Fibroblast of villous mesenchyme (primary cell): ENCODE measurements around the gene KRTAP10-1. TPM values are rescaled to one million over a fixed set of nuclear protein-coding genes. Genes with fewer than 3 reads are reported as not detected.

Experiments
- DNase-seq: peaks from one replicate; pipeline ENCODE4 v3.0.0-alpha.2; 2010; ENCODE audit warnings: low read depth
- H3K4me3 ChIP-seq: 2 replicates; pipeline ENCODE4 v1.5.1; 2011; ENCODE audit warnings: low read depth, mild to moderate bottlenecking, low read length
- CTCF ChIP-seq: IDR thresholded peaks from 2 replicates; pipeline ENCODE4 v1.5.1; 2012; ENCODE audit warnings: low read depth, mild to moderate bottlenecking, low read length; ENCODE audit not compliant: insufficient read depth
- total RNA-seq: library from RNA; depleted of rRNA; stranded (reverse); fragments of >200 nt; gene quantifications from 2 replicates; pipeline ENCODE4 v1.2.3, GENCODE V29; 2012

KRTAP10-1 gene
- total RNA-seq, 1 donor, result not detected

- no peak for DNase-seq
- no peak for TF ChIP-seq CTCF
- H3K4me3 ChIP-seq, result no peak overlapping the region
These were observed 22.7 kb downstream of the KRTAP10-1 start for GRCh38 chr21:44517175-44517899.

- H3K4me3 ChIP-seq, result no peak overlapping the region
- TF ChIP-seq CTCF, result no peak
- no peak for DNase-seq
These were observed 23.2 kb downstream of the KRTAP10-1 start for GRCh38 chr21:44516828-44517174.

- H3K4me3 ChIP-seq, result no peak overlapping the region
- no peak for DNase-seq
- TF ChIP-seq CTCF, result no peak
These were observed 23.7 kb downstream of the KRTAP10-1 start for GRCh38 chr21:44516342-44516741.

GRCh38 chr21:44515359-44516165 is 24.4 kb downstream of the KRTAP10-1 start:
- H3K4me3 ChIP-seq, result no peak overlapping the region
- DNase-seq, result no peak
- no peak for TF ChIP-seq CTCF

- no peak for TF ChIP-seq CTCF
- H3K4me3 ChIP-seq, result no peak overlapping the region
- peak; percentile 16 for DNase-seq
These were observed 25.1 kb downstream of the KRTAP10-1 start for GRCh38 chr21:44514746-44515358.

GRCh38 chr21:44514218-44514520 is 25.8 kb downstream of the KRTAP10-1 start:
- no peak for TF ChIP-seq CTCF
- no peak for DNase-seq
- no peak overlapping the region for H3K4me3 ChIP-seq
